IMR-90 (cell line): ENCODE measurements around the gene ARPIN.

Experiments used
- POLR2A ChIP-seq: IDR thresholded peaks from 2 replicates; pipeline ENCODE4 v1.6.1; 2012; ENCODE audit warnings: mild to moderate bottlenecking, low read depth, low read length
- RCOR1 ChIP-seq: IDR thresholded peaks from 2 replicates; pipeline ENCODE4 v1.6.1; 2012; ENCODE audit warnings: mild to moderate bottlenecking, low read length, improper control_type of control experiment; ENCODE audit not compliant: insufficient replicate concordance
- RFX5 ChIP-seq: IDR thresholded peaks from 2 replicates; pipeline ENCODE4 v1.8.0; 2012; ENCODE audit warnings: low read depth, mild to moderate bottlenecking, low read length, moderate library complexity
- TF ChIP-seq, protein P1 (sequence below): conservative IDR thresholded peaks from 2 replicates; pipeline ENCODE4 v1.5.1; 2012; ENCODE audit warnings: mild to moderate bottlenecking, low read depth, low read length, improper control_type of control experiment
- TF ChIP-seq, protein P2 (sequence below): fragments of 150-350 bp; IDR thresholded peaks from 2 replicates; pipeline ENCODE4 v1.6.1; 2017; ENCODE audit warnings: mild to moderate bottlenecking, antibody characterized with exemption, low read length, low read depth
- TF ChIP-seq, protein P3 (sequence below): fragments of 150-350 bp; IDR thresholded peaks from 2 replicates; pipeline ENCODE4 v1.6.1; 2016; ENCODE audit warnings: low read depth, mild to moderate bottlenecking, low read length, moderate library complexity, borderline replicate concordance

DNA sequence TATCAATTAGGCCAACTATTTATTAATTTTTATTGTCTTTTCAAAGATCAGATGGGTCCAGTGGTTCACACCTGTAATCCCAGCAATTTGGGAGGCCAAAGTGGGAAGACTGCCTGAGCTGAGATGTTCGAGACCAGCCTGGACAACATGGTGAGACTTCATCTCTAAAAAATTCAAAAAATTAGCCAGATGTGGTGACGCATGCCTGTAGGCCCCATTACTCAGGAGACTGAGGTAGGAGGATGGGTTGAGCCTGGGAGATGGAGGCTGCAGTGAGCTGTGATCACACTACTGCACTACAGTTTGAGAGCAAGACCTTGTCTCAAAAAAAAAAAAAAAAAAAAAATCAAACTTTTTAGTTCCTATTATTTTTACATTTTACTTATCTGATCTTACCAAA lies 27.1 kb downstream of the ARPIN start:
- TF ChIP-seq POLR2A (no peak), RCOR1 (no peak), RFX5 (no peak)
- TF ChIP-seq, protein P1, sequence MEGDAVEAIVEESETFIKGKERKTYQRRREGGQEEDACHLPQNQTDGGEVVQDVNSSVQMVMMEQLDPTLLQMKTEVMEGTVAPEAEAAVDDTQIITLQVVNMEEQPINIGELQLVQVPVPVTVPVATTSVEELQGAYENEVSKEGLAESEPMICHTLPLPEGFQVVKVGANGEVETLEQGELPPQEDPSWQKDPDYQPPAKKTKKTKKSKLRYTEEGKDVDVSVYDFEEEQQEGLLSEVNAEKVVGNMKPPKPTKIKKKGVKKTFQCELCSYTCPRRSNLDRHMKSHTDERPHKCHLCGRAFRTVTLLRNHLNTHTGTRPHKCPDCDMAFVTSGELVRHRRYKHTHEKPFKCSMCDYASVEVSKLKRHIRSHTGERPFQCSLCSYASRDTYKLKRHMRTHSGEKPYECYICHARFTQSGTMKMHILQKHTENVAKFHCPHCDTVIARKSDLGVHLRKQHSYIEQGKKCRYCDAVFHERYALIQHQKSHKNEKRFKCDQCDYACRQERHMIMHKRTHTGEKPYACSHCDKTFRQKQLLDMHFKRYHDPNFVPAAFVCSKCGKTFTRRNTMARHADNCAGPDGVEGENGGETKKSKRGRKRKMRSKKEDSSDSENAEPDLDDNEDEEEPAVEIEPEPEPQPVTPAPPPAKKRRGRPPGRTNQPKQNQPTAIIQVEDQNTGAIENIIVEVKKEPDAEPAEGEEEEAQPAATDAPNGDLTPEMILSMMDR, result no peak
- TF ChIP-seq, protein P2, sequence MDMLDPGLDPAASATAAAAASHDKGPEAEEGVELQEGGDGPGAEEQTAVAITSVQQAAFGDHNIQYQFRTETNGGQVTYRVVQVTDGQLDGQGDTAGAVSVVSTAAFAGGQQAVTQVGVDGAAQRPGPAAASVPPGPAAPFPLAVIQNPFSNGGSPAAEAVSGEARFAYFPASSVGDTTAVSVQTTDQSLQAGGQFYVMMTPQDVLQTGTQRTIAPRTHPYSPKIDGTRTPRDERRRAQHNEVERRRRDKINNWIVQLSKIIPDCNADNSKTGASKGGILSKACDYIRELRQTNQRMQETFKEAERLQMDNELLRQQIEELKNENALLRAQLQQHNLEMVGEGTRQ, result no peak
- TF ChIP-seq, protein P3, sequence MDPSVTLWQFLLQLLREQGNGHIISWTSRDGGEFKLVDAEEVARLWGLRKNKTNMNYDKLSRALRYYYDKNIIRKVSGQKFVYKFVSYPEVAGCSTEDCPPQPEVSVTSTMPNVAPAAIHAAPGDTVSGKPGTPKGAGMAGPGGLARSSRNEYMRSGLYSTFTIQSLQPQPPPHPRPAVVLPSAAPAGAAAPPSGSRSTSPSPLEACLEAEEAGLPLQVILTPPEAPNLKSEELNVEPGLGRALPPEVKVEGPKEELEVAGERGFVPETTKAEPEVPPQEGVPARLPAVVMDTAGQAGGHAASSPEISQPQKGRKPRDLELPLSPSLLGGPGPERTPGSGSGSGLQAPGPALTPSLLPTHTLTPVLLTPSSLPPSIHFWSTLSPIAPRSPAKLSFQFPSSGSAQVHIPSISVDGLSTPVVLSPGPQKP, result no peak
